Central memory CD8-positive, alpha-beta T cell (primary cell): ENCODE data around the gene C5orf52.

ENCODE experiments used
- ATAC-seq: fragments of 150-1000 bp; cut with Tn5 transposase; replicated peaks from 2 replicates; pipeline ENCODE4 v1.10.0; 2022; ENCODE audit warnings: mild to moderate bottlenecking, moderate FRiP score, moderate number of reproducible peaks; ENCODE audit not compliant: poor library complexity, severe bottlenecking; ENCODE audit errors: extremely low read depth
- DNase-seq, 2 donors: peaks; one replicate each; pipeline ENCODE4 v3.0.0; 2021; ENCODE audit warnings: low spot score in 2 of 2
- H3K27ac Mint-ChIP-seq: one replicate; pipeline ENCODE4 v1.8.0; 2022; ENCODE audit warnings: low read depth, mild to moderate bottlenecking, moderate library complexity, mixed read lengths
- H3K27me3 Mint-ChIP-seq: one replicate; pipeline ENCODE4 v1.8.0; 2022; ENCODE audit warnings: mixed read lengths
- H3K36me3 Mint-ChIP-seq: one replicate; pipeline ENCODE4 v1.8.0; 2022; ENCODE audit warnings: mild to moderate bottlenecking, moderate library complexity, mixed read lengths; ENCODE audit not compliant: insufficient read depth
- H3K4me1 Mint-ChIP-seq: one replicate; pipeline ENCODE4 v1.8.0; 2022; ENCODE audit warnings: mixed read lengths
- H3K4me3 Mint-ChIP-seq: one replicate; pipeline ENCODE4 v1.8.0; 2022; ENCODE audit warnings: mild to moderate bottlenecking, moderate library complexity, mixed read lengths
- H3K9me3 Mint-ChIP-seq: one replicate; pipeline ENCODE4 v1.8.0; 2022; ENCODE audit warnings: mixed read lengths

The C5orf52 gene

GRCh38 chr5:157670662-157671591, at the start of gene C5orf52:
TSS of gene C5orf52 (plus strand) at chr5:157671533. CDS start at chr5:157671615, 82 bp downstream.
- Mint-ChIP-seq H3K9me3 (no peaks in the 10 kb centered on the region), H3K4me3 (peak within 1 kb of the TSS; percentile 86), H3K36me3 (peaks cover 5% of the 10 kb centered on the region), H3K27me3 (peaks cover 41% of the 10 kb centered on the region), H3K27ac (peak within 1 kb of the TSS; percentile 77), H3K4me1 (peaks cover 28% of the 10 kb centered on the region)
- no peak for DNase-seq
- peak; percentile 40 for ATAC-seq

DNA sequence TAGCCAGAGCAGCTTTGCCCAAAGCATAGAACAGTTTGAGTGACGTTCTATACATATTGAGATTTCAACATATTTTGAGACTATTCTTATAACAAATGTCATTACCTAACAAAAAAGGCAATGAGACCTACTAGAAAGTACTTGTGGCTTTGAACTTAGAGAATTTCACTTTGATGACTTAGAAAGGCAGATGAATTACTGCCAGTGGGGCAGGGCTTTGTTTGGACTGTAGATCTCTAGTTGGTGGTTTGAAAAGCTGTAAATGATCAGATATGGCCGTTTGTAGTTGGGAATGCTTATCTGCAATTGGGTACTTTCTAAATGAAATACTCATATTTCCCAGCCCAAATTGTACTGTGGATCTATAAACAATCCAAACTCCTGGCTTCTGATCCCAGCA, 47.2 kb upstream of the C5orf52 start:
- H3K4me1 Mint-ChIP-seq = no peaks in the 10 kb centered on the region
- DNase-seq (no peak), ATAC-seq (no peak)
- H3K36me3 Mint-ChIP-seq = no peaks in the 10 kb centered on the region
- no peaks in the 10 kb centered on the region for H3K27me3 Mint-ChIP-seq
- no peaks in the 10 kb centered on the region for H3K9me3 Mint-ChIP-seq
- no peak overlapping the region for H3K4me3 Mint-ChIP-seq
- no peak overlapping the region for H3K27ac Mint-ChIP-seq

DNA sequence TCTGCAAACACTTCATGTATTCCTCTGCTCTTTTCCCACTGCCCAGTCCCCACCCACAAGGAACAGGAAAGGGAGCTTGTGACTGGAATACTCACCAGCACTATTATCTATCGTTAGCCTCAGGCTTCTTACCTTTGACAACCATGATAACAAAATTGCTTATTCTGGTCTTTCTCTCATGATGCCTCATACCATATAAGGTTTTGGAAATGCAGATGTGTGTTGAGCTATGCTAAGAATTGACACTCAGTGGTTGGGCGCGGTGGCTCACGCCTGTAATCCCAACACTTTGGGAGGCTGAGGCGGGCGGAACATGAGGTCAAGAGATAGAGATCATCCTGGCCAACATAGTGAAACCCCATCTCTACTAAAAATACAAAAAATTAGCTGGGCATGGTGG, 44.5 kb upstream of the C5orf52 start:
- H3K4me3 Mint-ChIP-seq = no peak overlapping the region
- no peaks in the 10 kb centered on the region for H3K36me3 Mint-ChIP-seq
- H3K4me1 Mint-ChIP-seq = no peaks in the 10 kb centered on the region
- no peaks in the 10 kb centered on the region for H3K27me3 Mint-ChIP-seq
- H3K9me3 Mint-ChIP-seq = no peaks in the 10 kb centered on the region
- DNase-seq (no peak), ATAC-seq (no peak)
- no peak overlapping the region for H3K27ac Mint-ChIP-seq

GRCh38 chr5:157630341-157630740, 41.0 kb upstream of the C5orf52 start:
- Mint-ChIP-seq H3K4me3 (no peak overlapping the region), H3K36me3 (no peaks in the 10 kb centered on the region), H3K27ac (no peak overlapping the region), H3K27me3 (no peaks in the 10 kb centered on the region), H3K9me3 (no peaks in the 10 kb centered on the region), H3K4me1 (no peaks in the 10 kb centered on the region)
- ATAC-seq (no peak), DNase-seq (no peak)

DNA sequence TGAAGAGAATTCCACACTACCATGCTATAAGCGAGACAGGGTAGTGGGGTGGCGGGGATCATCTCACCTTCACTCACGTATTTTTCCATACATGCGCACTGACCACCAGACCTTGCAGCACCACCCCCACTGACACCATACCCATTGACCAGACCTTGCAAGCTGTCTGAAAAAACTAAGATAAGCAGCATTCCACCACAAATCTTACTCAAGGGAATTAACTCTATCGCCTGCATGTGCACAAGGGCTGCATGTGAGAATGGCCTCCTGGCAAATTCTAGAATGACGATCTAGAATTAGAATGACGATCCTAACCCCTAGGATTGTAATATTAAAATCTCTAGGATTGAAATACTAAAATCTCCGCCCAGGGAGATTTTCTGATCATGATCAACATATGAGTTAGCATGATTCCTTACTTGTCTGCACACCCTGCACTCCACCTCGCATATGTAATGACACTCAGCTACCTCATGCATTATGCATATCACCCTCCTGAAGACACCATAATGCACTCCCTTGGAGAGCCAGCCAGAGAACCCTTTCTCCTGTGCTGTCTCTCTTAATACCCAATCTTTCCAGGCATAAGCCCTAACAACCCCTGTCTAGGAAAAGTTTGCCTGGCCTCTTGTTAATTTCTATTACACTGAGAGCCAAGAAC, 30.8 kb upstream of the C5orf52 start:
- ATAC-seq (no peak), DNase-seq (no peak)
- Mint-ChIP-seq H3K36me3 (peaks cover 1% of the 10 kb centered on the region), H3K4me3 (no peak overlapping the region), H3K27ac (no peak overlapping the region), H3K9me3 (no peaks in the 10 kb centered on the region), H3K4me1 (no peaks in the 10 kb centered on the region), H3K27me3 (no peaks in the 10 kb centered on the region)

- no peak overlapping the region for H3K27ac Mint-ChIP-seq
- no peak for ATAC-seq
- no peaks in the 10 kb centered on the region for H3K9me3 Mint-ChIP-seq
- no peak for DNase-seq
- no peaks in the 10 kb centered on the region for H3K27me3 Mint-ChIP-seq
- H3K4me3 Mint-ChIP-seq = no peak overlapping the region
- H3K36me3 Mint-ChIP-seq = peaks cover 1% of the 10 kb centered on the region
- peaks cover 20% of the 10 kb centered on the region for H3K4me1 Mint-ChIP-seq
Measured at GRCh38 chr5:157648275-157648990, 22.9 kb upstream of the C5orf52 start.

GRCh38 chr5:157649101-157649500, 22.2 kb upstream of the C5orf52 start:
- Mint-ChIP-seq H3K27ac (no peak overlapping the region), H3K27me3 (no peaks in the 10 kb centered on the region), H3K4me1 (peaks cover 20% of the 10 kb centered on the region), H3K36me3 (peaks cover 1% of the 10 kb centered on the region), H3K4me3 (no peak overlapping the region), H3K9me3 (no peaks in the 10 kb centered on the region)
- ATAC-seq = no peak
- DNase-seq = no peak

DNA sequence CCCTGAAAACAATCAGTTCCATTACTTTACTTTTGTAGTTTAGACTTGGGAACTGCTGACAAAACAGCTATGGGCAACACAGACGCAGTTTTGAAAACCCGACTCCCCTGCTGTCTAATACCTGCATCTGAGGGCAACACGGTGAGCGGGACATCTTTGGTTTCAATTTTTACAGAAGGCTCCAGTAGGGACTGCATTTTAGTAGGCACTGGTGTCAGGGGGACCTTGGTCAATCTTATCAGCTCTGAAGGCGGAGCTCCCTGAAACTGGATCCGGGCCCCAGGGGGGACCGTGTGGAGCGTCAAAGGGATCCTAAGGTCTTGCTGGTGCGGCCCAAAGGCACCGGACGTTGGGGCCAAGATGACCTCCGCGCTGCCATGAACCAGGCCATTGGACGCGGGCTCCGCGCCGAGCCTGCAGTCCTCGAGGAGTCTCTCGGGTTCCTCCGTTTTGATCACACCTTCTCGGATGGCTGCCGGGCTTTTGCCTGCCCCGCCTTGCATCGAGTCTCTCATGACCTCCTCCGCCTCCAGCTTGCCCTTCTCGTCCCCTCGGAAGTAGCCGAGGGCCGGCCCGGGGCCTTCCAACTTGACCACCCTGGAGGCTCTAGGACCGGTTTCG, 20.2 kb upstream of the C5orf52 start:
- DNase-seq (no peak), ATAC-seq (no peak)
- Mint-ChIP-seq H3K4me1 (peaks cover 20% of the 10 kb centered on the region), H3K27ac (peak overlapping the region; percentile 64), H3K4me3 (peak overlapping the region; percentile 77), H3K36me3 (peaks cover 1% of the 10 kb centered on the region), H3K9me3 (no peaks in the 10 kb centered on the region), H3K27me3 (no peaks in the 10 kb centered on the region)

DNA sequence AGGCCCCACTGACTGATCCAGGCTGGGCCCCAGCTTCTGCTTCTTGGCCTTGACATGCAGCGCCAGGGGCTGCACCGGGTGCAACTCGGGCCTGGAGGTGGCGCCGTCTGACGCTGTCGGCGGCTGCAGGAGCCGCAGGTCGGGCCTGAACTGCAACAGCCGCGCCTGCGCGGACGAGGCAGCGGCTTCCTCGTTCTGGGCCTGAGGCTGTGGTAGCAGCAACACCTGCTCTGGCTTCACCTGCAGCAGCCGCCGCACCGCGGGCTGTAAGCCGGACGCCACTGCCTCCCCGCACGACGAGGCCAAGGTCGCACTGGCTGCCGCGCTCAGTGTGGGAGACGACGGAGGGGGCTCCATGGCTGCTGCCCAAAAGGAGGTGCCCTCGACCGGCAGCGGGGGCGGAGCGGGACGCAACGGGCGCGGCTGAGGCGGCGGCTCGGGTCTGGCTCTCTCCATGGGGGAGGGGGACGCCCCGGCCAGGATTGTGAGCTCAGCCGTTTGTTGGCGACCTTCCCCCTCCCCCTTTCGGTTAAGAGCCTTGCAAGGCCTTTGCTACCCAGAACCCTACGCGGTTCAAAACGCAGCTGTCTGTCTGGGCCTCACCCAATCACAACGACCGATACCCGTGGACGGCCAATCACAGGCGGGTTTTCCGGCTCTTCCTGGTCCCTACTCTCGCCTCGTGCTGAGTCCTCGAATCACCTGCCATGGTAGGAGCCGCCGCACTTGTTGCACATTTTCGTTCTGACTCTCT, 19.5 kb upstream of the C5orf52 start:
- Mint-ChIP-seq H3K4me3 (peak overlapping the region; percentile 77), H3K4me1 (peaks cover 20% of the 10 kb centered on the region), H3K9me3 (no peaks in the 10 kb centered on the region), H3K36me3 (peaks cover 1% of the 10 kb centered on the region), H3K27ac (peak overlapping the region; percentile 64), H3K27me3 (no peaks in the 10 kb centered on the region)
- peak; percentile 98 for ATAC-seq
- DNase-seq = peak; percentile 52 to 70

DNA sequence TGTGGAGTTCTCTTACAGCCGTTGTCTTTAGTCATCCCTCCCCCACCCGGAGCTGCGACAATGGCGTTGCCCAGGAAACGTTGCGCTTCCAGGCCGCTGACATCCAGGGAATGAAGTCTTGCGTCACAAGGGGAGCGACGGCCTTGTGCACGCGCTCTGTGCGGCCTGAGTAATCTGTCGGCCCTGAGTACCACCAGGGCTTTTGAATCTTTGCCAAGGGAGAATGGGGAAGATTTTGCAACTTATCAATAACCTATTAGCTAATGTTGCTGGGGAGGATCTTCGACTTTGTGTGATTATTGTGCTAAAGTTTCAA, 19.0 kb upstream of the C5orf52 start, which contains the start of gene SOX30:
Gene SOX30, minus strand, starts transcription at position 62 of the 316 bp plus-strand sequence. CDS start 360 bp downstream, outside the sequence.
- H3K4me1 Mint-ChIP-seq = peaks cover 20% of the 10 kb centered on the region
- H3K4me3 Mint-ChIP-seq = peak within 1 kb of the TSS; percentile 77
- H3K9me3 Mint-ChIP-seq = no peaks in the 10 kb centered on the region
- DNase-seq (no peak), ATAC-seq (no peak)
- H3K27ac Mint-ChIP-seq = peak within 1 kb of the TSS; percentile 64
- no peaks in the 10 kb centered on the region for H3K27me3 Mint-ChIP-seq
- H3K36me3 Mint-ChIP-seq = peaks cover 1% of the 10 kb centered on the region

- DNase-seq (no peak), ATAC-seq (no peak)
- Mint-ChIP-seq H3K36me3 (peaks cover 1% of the 10 kb centered on the region), H3K9me3 (no peaks in the 10 kb centered on the region), H3K27me3 (no peaks in the 10 kb centered on the region), H3K27ac (no peak overlapping the region), H3K4me3 (no peak overlapping the region), H3K4me1 (peaks cover 7% of the 10 kb centered on the region)
Measured at GRCh38 chr5:157657516-157657915, 13.8 kb upstream of the C5orf52 start.

DNA sequence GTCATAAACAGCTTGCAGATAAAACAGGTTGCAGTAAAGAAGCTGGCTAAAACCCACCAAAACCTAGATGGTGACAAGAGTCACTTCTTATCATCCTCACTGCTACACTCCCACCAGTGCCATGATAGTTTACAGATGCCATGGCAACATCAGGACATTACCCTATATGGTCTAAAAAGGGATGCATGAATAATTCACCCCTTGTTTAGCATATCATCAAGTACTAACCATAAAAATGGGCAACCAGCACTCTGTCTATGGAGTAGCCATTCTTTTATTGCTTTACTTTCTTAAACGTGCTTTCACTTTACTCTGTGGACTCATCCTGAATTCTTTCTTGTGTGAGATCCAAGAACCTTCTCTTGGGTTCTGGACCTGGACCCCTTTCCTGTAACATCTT, 12.4 kb upstream of the C5orf52 start:
- Mint-ChIP-seq H3K9me3 (no peaks in the 10 kb centered on the region), H3K4me1 (no peaks in the 10 kb centered on the region), H3K36me3 (no peaks in the 10 kb centered on the region), H3K4me3 (no peak overlapping the region), H3K27ac (no peak overlapping the region), H3K27me3 (no peaks in the 10 kb centered on the region)
- DNase-seq = no peak
- ATAC-seq = no peak
